Heart right ventricle (tissue), 16 donors: ENCODE data around the gene CFAP20. TPM values are rescaled to one million over a fixed set of nuclear protein-coding genes. Genes with fewer than 3 reads are reported as not detected.

Source experiments
- ATAC-seq, 8 donors: fragments of 200-7000 bp; cut with Tn5 transposase; one replicate each; pipeline ENCODE4 v1.9.1; 2020; ENCODE audit warnings: mild to moderate bottlenecking in 8 of 8, moderate library complexity in 8 of 8, moderate number of reproducible peaks in 1 of 8
- DNase-seq, 2 donors: peaks; one replicate each; pipeline ENCODE4 v3.0.0-alpha.2; 2020
- H3K27ac ChIP-seq, 10 donors: fragments of 200-600 bp; sonication (generic) in 2 of 10; one replicate each; pipeline versions ENCODE4 v1.5.0 to v1.8.0; 2020 to 2022; ENCODE audit warnings: mild to moderate bottlenecking in 3 of 10
- H3K27me3 ChIP-seq, 7 donors: fragments of 200-600 bp; one replicate each; pipeline ENCODE4 v1.8.0; 2021 to 2022; ENCODE audit warnings: mild to moderate bottlenecking in 2 of 7
- H3K36me3 ChIP-seq, 9 donors: fragments of 200-600 bp; sonication (generic) in 1 of 9; one replicate each; pipeline versions ENCODE4 v1.5.0 to v1.8.0; 2020 to 2022; ENCODE audit warnings: mild to moderate bottlenecking in 2 of 9
- H3K4me1 ChIP-seq, 9 donors: fragments of 200-600 bp; sonication (generic) in 1 of 9; one replicate each; pipeline versions ENCODE4 v1.5.0 to v1.8.0; 2020 to 2022; ENCODE audit warnings: mild to moderate bottlenecking in 4 of 9
- H3K4me3 ChIP-seq, 10 donors: fragments of 200-600 bp; sonication (generic) in 2 of 10; one replicate each; pipeline versions ENCODE4 v1.5.0 to v1.8.0; 2020 to 2022; ENCODE audit warnings: mild to moderate bottlenecking in 7 of 10, moderate library complexity in 2 of 10
- H3K9me3 ChIP-seq, 11 donors: fragments of 200-600 bp in 10 of 11; sonication (generic) in 2 of 11; one replicate each; pipeline versions ENCODE4 v1.5.0 to v1.8.0; 2013 to 2022; ENCODE audit warnings: mild to moderate bottlenecking in 2 of 11, control low read depth in 1 of 11, moderate library complexity in 1 of 11
- WGBS, 2 donors: extraction: QIAGEN DNeasy Blood & Tissue Kit; methylation state at CpG; one replicate each; pipeline ENCODE4 v1.1.7; 2013; ENCODE audit warnings: inconsistent platforms in 1 of 2; 5-methylcytosine and 5-hydroxymethylcytosine counted together
- intact Hi-C, 10 donors: fragments of 100-400 bp; cut with DNase I; formaldehyde crosslinking; loops; one replicate each; pipeline versions ENCODE4 v1.11.1 to v1.14.2; 2022
- polyA plus RNA-seq, 2 donors: library from polyadenylated mRNA; stranded (reverse); fragments of 200-250 nt; gene quantifications; one replicate each; pipeline ENCODE4 v1.2.3, GENCODE V29; 2013
- total RNA-seq, 10 donors: library from RNA; stranded (reverse); fragmentation: NEBNext Ultra II Directional in 3 of 10; extraction: Animal tissue kit (Norgen Biotek cat#: 25700) in 3 of 10; gene quantifications; one replicate each; pipeline versions ENCODE4 v1.2.1 to v1.2.4, GENCODE V29; 2021 to 2023
- TF ChIP-seq, protein P1 (sequence below), 9 donors: fragments of 200-600 bp; sonication (generic) in 2 of 9; IDR thresholded peaks; one replicate each; pipeline versions ENCODE4 v1.5.0 to v1.8.0; 2021 to 2022; ENCODE audit warnings: antibody characterized with exemption in 9 of 9, mild to moderate bottlenecking in 5 of 9, moderate library complexity in 1 of 9
- donor health status: Arrhythmogenic right ventricular cardiomyopathy.
- donor health status: ischemic (EF 13 %, LVEDD 7.1; RV severe dilation, severe dysfunction).
- donor health status: healthy with polysubstance abuse.
- donor health status: DM: no; HTN: yes; CAD: no.
- donor health status: DM: no; HTN: no; CAD: no.
- donor health status: ischemic (EF 25% LVEDD 6.9; RV normal size, moderate dysfunction).
- donor health status: ischemic (EF 25% LVEDD 5.7; RV mildly dilated, moderate dysfunction).
- donor health status: healthy.
- donor health status: DM: yes; HTN: yes; CAD: no.
- donor health status: Ischemic cardiomyopathy.
- donor health status: ischemic (EF 35%, LVEDD 5.7; RV mildly dilated, moderate dysfunction).
- donor health status: nonischemic (EF 11% LVEDD 7.7; RV severe dilation, severe dysfunction).
- donor health status: DM: yes; HTN: yes; CAD: no.
- donor health status: PGD.
- donor health status: ischemic (EF 29% LVEDD 5.4; RV normal size, mild dysfunction).
- donor health status: nonischemic (EF 23%, LVEDD 6.1; RV moderate dilation, normal function).

The CFAP20 gene
- total and polyA plus RNA-seq, 12 donors = 17.9 to 43.5 (median 34.7) TPM

DNA sequence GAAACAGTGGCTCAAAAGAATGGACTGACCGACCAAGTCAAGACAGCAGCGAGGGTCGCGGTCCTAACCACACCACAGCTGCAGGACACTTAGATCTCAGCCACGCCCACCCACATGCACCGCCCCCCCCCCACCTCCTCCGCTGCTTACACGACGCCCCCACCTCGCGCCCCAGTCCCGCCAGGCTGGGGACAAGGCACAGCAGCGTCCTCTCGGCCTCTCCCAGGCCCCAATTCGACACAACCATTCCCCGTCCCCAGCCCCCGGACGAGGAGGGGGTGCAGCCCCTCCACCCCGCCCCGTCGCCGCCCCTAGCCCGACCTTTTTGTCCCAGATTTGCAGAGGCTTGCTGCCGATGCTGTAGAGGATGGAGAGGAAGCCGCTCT lies 477 bp downstream of the CFAP20 start:
- TF ChIP-seq, protein P1, sequence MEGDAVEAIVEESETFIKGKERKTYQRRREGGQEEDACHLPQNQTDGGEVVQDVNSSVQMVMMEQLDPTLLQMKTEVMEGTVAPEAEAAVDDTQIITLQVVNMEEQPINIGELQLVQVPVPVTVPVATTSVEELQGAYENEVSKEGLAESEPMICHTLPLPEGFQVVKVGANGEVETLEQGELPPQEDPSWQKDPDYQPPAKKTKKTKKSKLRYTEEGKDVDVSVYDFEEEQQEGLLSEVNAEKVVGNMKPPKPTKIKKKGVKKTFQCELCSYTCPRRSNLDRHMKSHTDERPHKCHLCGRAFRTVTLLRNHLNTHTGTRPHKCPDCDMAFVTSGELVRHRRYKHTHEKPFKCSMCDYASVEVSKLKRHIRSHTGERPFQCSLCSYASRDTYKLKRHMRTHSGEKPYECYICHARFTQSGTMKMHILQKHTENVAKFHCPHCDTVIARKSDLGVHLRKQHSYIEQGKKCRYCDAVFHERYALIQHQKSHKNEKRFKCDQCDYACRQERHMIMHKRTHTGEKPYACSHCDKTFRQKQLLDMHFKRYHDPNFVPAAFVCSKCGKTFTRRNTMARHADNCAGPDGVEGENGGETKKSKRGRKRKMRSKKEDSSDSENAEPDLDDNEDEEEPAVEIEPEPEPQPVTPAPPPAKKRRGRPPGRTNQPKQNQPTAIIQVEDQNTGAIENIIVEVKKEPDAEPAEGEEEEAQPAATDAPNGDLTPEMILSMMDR (IDR thresholded peaks at IDR 0.05) = no peak
- Histone ChIP-seq H3K27ac (peak overlapping the region; percentile 52 to 95 (median 90)), H3K4me1 (peaks cover 20 to 55% (median 49%) of the 10 kb centered on the region in 9 donors), H3K36me3 (no peaks in the 10 kb centered on the region), H3K9me3 (peaks cover 0 to 10% (median 0%) of the 10 kb centered on the region in 11 donors), H3K4me3 (peak overlapping the region; percentile 71 to 95 (median 92)), H3K27me3 (no peaks in the 10 kb centered on the region)
- intact Hi-C loops = loop anchor here in 6 of 10 donors (2.0 to 10.0 kb wide), 5 partner anchors 69 to 234 kb away; partner anchors contain the start of gene CSNK2A2 (in 1 of the 6)
- ATAC-seq (peak in 7 of 8 donors; percentile 0 to 30 (median 8)), DNase-seq (peak in 1 of 2 donors; percentile 34)
- WGBS, 2 donors = 0 to 2% methylated on average over 24 to 25 of the region's 25 CpGs

DNA sequence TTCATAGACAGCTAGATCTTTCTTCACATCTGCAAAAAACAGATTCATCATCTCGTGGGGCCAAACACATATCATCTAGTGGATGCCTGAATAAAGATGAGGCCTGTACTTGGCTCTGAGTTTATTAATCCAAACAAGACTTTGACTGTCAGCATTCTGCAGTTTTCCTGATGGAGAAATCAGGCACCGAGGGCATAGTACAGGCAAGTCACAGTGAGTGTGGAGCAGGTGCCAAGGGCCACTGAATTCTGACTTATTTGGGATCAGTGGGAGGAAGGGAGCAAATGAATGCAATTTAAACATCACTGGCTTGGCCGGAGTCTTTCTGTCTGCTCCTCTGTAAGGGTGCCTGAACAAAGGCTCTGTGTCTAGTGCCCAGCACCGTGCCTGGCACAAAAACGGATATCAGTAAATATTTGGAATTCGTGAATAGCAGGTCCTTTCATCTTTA lies 975 bp downstream of the CFAP20 start:
- 2% methylated on average over 6 of the region's 6 CpGs for WGBS, 2 donors
- TF ChIP-seq, protein P1 (IDR thresholded peaks at IDR 0.05) = no peak
- intact Hi-C loops = loop anchor here in 6 of 10 donors (2.0 to 10.0 kb wide), 5 partner anchors 69 to 233 kb away; partner anchors contain the start of gene CSNK2A2 (in 1 of the 6)
- ATAC-seq (no peak), DNase-seq (no peak)
- H3K27ac ChIP-seq = peak overlapping the region; percentile 39 to 95 (median 90)
- no peaks in the 10 kb centered on the region for H3K36me3 ChIP-seq
- H3K9me3 ChIP-seq = peaks cover 0 to 10% (median 0%) of the 10 kb centered on the region in 11 donors
- H3K4me1 ChIP-seq = peaks cover 20 to 59% (median 53%) of the 10 kb centered on the region in 9 donors
- peak overlapping the region; percentile 71 to 95 (median 92) for H3K4me3 ChIP-seq
- H3K27me3 ChIP-seq = no peaks in the 10 kb centered on the region

DNA sequence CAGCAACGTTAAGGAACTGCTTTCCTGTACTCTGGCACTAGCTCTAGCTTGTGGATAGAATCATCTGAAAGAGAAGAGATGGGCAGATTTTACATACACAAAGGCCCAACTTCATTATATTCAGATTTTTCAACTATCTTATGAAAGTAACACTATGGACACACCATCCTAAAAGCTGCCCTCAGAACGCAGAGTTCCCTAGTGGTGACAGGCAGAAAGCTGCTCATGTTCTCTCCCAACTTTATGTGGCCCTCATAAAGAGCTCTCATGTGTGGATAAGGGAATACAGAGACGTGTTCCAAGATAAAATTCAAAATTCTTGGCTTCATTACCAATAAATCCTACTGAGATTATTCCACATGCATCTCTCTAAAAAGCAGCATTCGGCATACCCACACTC lies 1.5 kb downstream of the CFAP20 start:
- peaks cover 20 to 62% (median 55%) of the 10 kb centered on the region in 9 donors for H3K4me1 ChIP-seq
- no peak for ATAC-seq
- intact Hi-C loops = loop anchor here in 6 of 10 donors (2.0 to 10.0 kb wide), 5 partner anchors 70 to 233 kb away; partner anchors contain the start of gene CSNK2A2 (in 1 of the 6)

DNA sequence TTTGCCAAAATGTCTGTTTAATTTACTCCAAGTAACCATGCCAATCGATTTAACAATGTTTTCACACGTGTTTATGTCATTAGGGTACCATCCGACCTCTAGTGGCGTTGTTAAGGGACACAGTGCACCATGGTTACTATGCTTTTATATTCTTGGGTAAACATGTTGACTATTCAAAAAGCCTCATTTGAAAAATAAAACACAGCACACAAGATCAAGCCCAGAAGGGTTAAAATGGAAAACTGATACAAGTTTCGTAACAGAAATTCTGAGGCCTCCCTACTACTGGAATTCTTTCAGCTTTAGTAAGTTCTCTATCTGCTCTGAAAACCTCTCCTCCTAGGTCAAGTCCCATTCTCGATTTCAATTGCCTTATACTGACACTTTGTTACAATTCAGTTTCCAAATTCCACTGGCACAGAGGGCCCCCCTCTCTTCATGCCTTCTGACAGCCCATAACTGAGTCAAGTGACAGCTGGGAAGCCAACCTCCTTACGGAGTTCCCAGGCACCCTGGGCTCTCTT lies 2.1 kb downstream of the CFAP20 start:
- 4 to 7% methylated on average over 7 of the region's 7 CpGs for WGBS, 2 donors
- TF ChIP-seq, protein P1 (IDR thresholded peaks at IDR 0.05) = peak in 7 of 9 donors; percentile 32 to 61 (median 49)
- intact Hi-C loops = loop anchor here in 6 of 10 donors (5.0 to 10.0 kb wide), 4 partner anchors 70 to 232 kb away; partner anchors contain the start of gene CSNK2A2 (in 1 of the 6)
- ATAC-seq (no peak), DNase-seq (no peak)
- H3K27me3 ChIP-seq = no peaks in the 10 kb centered on the region
- no peaks in the 10 kb centered on the region for H3K36me3 ChIP-seq
- peak overlapping the region in 8 of 10 donors; percentile 71 to 95 (median 88) for H3K4me3 ChIP-seq
- H3K9me3 ChIP-seq = peaks cover 0 to 10% (median 0%) of the 10 kb centered on the region in 11 donors
- peak overlapping the region; percentile 16 to 95 (median 75) for H3K27ac ChIP-seq
- peaks cover 20 to 67% (median 60%) of the 10 kb centered on the region in 9 donors for H3K4me1 ChIP-seq

More for the DNA sequence above, 1.5 kb downstream of the CFAP20 start:
- peaks cover 0 to 10% (median 0%) of the 10 kb centered on the region in 11 donors for H3K9me3 ChIP-seq
- peak overlapping the region in 9 of 10 donors; percentile 57 to 95 (median 89) for H3K27ac ChIP-seq
- TF ChIP-seq, protein P1 (IDR thresholded peaks at IDR 0.05) = peak in 2 of 9 donors; percentile 12 to 18
- no peaks in the 10 kb centered on the region for H3K36me3 ChIP-seq
- no peak for DNase-seq
- H3K27me3 ChIP-seq = no peaks in the 10 kb centered on the region
- whole genome bisulfite sequencing, 2 donors = 4 to 8% methylated on average over 4 of the region's 4 CpGs
- peak overlapping the region in 9 of 10 donors; percentile 71 to 95 (median 92) for H3K4me3 ChIP-seq
